Endothelial cell (in vitro differentiated cells): Measurements from ENCODE around the gene DLG1. TPM values are rescaled to one million over a fixed set of nuclear protein-coding genes. Genes with fewer than 3 reads are reported as not detected.

Source experiments
- DNase-seq: peaks from one replicate; pipeline ENCODE4 v3.0.0; 2021; ENCODE audit warnings: low spot score
- H3K27ac Mint-ChIP-seq: one replicate; pipeline ENCODE4 v1.8.0; 2021; ENCODE audit warnings: mixed read lengths, inconsistent platforms; ENCODE audit not compliant: unreplicated experiment
- H3K27me3 Mint-ChIP-seq: one replicate; pipeline ENCODE4 v1.8.0; 2021; ENCODE audit warnings: mild to moderate bottlenecking, moderate library complexity, mixed read lengths, inconsistent platforms; ENCODE audit not compliant: unreplicated experiment
- H3K36me3 Mint-ChIP-seq: one replicate; pipeline ENCODE4 v1.8.0; 2021; ENCODE audit warnings: mild to moderate bottlenecking, low read depth, mixed read lengths, inconsistent platforms; ENCODE audit not compliant: unreplicated experiment
- H3K4me1 Mint-ChIP-seq: one replicate; pipeline ENCODE4 v1.8.0; 2021; ENCODE audit warnings: mild to moderate bottlenecking, mixed read lengths, inconsistent platforms; ENCODE audit not compliant: unreplicated experiment
- H3K4me3 Mint-ChIP-seq: one replicate; pipeline ENCODE4 v1.8.0; 2021; ENCODE audit warnings: mild to moderate bottlenecking, mixed read lengths, inconsistent platforms; ENCODE audit not compliant: unreplicated experiment
- H3K9me3 Mint-ChIP-seq: one replicate; pipeline ENCODE4 v1.8.0; 2021; ENCODE audit warnings: mixed read lengths, inconsistent platforms; ENCODE audit not compliant: unreplicated experiment
- total RNA-seq: library from RNA; stranded (reverse); fragmentation: NEBNext Ultra II Directional; extraction: Animal tissue kit (Norgen Biotek cat#: 25700); gene quantifications from one replicate; pipeline ENCODE4 v1.2.1, GENCODE V29; 2021; ENCODE audit not compliant: unreplicated experiment
- TF ChIP-seq, protein P1 (sequence below): fragments of 200-600 bp; sonication (generic); IDR thresholded peaks from one replicate; pipeline ENCODE4 v1.5.0; 2021; ENCODE audit warnings: antibody characterized with exemption; ENCODE audit not compliant: unreplicated experiment

The DLG1 gene
- total RNA-seq, 1 donor from 2014 or later = 75.5 TPM

DNA sequence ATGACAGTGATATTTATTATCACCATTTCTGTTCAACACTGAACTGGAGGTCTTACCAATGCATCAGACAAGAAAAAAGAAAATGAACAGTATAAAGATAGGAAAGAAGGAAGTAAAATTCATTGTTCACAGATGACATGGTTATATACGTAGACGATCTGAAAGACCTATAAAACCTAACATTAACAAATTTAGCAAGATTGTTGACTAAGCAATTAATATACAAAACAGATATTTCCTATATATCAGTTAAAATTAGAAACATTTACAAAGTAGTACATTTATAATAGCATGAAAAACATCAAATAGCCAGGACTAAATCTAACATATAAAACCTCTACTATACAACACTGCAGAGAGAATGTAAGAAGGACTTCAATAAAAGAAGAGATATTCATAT lies 176.0 kb downstream of the DLG1 start:
- no peak for DNase-seq
- peaks cover 3% of the 10 kb centered on the region for H3K36me3 Mint-ChIP-seq
- H3K9me3 Mint-ChIP-seq = no peaks in the 10 kb centered on the region
- H3K4me3 Mint-ChIP-seq = no peak overlapping the region
- peaks cover 9% of the 10 kb centered on the region for H3K4me1 Mint-ChIP-seq
- TF ChIP-seq, protein P1, sequence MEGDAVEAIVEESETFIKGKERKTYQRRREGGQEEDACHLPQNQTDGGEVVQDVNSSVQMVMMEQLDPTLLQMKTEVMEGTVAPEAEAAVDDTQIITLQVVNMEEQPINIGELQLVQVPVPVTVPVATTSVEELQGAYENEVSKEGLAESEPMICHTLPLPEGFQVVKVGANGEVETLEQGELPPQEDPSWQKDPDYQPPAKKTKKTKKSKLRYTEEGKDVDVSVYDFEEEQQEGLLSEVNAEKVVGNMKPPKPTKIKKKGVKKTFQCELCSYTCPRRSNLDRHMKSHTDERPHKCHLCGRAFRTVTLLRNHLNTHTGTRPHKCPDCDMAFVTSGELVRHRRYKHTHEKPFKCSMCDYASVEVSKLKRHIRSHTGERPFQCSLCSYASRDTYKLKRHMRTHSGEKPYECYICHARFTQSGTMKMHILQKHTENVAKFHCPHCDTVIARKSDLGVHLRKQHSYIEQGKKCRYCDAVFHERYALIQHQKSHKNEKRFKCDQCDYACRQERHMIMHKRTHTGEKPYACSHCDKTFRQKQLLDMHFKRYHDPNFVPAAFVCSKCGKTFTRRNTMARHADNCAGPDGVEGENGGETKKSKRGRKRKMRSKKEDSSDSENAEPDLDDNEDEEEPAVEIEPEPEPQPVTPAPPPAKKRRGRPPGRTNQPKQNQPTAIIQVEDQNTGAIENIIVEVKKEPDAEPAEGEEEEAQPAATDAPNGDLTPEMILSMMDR = no peak
- no peaks in the 10 kb centered on the region for H3K27me3 Mint-ChIP-seq
- no peak overlapping the region for H3K27ac Mint-ChIP-seq

DNA sequence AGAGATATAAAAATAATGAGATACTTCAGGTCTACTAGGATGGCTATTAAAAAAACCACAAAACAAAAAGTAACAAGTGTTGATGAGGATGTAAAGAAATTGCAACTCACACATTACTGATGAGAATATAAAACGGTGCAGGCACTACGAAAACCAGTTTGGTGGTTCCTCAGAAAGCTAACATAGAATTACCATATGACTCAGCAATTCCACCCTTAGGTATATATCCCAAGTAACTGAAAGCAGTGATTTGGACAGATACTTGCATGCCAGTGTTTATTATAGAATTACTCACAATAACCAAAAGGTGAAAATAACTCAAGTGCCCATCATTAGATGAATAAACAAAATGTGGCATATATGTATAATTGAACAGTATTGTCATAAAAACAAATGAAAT lies 181.3 kb downstream of the DLG1 start:
- H3K27ac Mint-ChIP-seq = no peak overlapping the region
- DNase-seq = no peak
- H3K27me3 Mint-ChIP-seq = no peaks in the 10 kb centered on the region
- H3K4me3 Mint-ChIP-seq = no peak overlapping the region
- no peaks in the 10 kb centered on the region for H3K9me3 Mint-ChIP-seq
- TF ChIP-seq, protein P1 = no peak
- no peaks in the 10 kb centered on the region for H3K4me1 Mint-ChIP-seq
- peaks cover 4% of the 10 kb centered on the region for H3K36me3 Mint-ChIP-seq

DNA sequence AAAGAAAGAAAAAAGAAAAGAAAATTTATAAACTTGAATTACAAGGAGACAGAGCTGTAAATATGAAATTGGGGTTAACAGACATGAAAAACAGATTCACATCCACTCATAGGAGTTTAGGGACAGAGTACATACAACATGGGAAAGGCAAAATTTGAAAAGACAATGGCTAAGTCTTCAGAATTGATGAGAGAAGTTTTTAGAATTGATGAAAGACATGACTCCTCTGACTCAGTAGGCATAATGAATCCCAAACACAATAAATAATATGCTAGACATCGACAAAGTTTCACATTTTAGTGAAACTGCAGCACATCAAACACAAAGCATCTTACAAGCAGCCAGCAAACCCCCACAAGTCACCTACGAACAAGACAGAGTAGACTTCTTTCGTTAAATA lies 184.4 kb downstream of the DLG1 start:
- Mint-ChIP-seq H3K36me3 (peaks cover 4% of the 10 kb centered on the region), H3K9me3 (no peaks in the 10 kb centered on the region), H3K27ac (no peak overlapping the region), H3K27me3 (no peaks in the 10 kb centered on the region), H3K4me3 (no peak overlapping the region), H3K4me1 (no peaks in the 10 kb centered on the region)
- TF ChIP-seq, protein P1 = no peak
- DNase-seq = no peak

DNA sequence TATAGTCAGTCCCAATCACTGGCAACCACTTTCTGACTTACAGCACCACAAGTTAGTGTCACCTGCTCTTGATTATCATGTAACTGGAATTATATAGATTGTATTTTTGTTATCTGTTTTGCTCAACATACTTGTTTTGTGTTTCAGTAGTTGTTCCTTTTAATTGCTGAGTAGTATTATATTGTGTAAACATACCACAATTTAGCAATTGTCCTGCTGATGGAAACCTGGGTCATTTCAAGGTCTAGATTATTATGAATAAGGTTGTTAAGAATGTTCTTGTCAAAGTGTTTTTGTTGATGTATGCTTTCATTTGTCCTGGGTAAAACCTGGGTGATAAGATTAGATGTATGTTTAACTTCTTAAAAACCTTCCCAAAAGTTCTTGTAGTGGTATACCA lies 186.7 kb downstream of the DLG1 start:
- Mint-ChIP-seq H3K9me3 (no peaks in the 10 kb centered on the region), H3K4me3 (no peak overlapping the region), H3K27ac (no peak overlapping the region), H3K27me3 (no peaks in the 10 kb centered on the region), H3K36me3 (peaks cover 4% of the 10 kb centered on the region), H3K4me1 (no peaks in the 10 kb centered on the region)
- no peak for DNase-seq
- TF ChIP-seq, protein P1 = no peak

DNA sequence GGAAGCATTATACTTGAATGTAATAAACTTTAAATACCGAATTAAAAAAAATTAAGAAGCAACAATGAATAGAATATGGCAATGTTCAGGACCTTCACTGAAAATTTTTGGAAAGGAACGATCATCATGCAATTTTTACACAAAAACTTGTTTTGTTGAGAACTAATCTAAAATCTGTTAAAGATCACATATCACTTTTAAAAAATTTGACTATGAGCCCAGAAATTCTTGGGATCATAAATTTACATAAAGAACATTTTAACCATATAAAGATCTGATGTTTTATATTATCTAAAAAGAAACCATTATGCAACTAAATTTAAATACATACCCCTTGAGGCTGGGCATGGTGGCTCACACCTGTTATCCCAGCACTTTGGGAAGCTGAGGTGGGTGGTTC lies 192.6 kb downstream of the DLG1 start:
- Mint-ChIP-seq H3K4me1 (no peaks in the 10 kb centered on the region), H3K9me3 (no peaks in the 10 kb centered on the region), H3K4me3 (no peak overlapping the region), H3K27ac (no peak overlapping the region), H3K36me3 (no peaks in the 10 kb centered on the region), H3K27me3 (no peaks in the 10 kb centered on the region)
- TF ChIP-seq, protein P1 = no peak
- DNase-seq = no peak
